ENCODE results near the gene ALDH1L1. TPM values are rescaled to one million over a fixed set of nuclear protein-coding genes. Genes with fewer than 3 reads are reported as not detected.
"Not testable (repeated sequence)": the region's sequence is repeated elsewhere in the genome, so short reads cannot be mapped to it uniquely, and the experiment has no call there.

The ALDH1L1 gene
- total RNA-seq, 2 donors from 2014 or later, result 5.6 to 12.4 TPM

GRCh38 chr3:126078866-126079265 is 101.5 kb downstream of the ALDH1L1 start:
- intact Hi-C loops (cut with DNase I), result no loop called here
- no peak for DNase-seq (ENCODE audit: low spot score)

- DNase-seq (ENCODE audit: low spot score), result no peak
- intact Hi-C loops (cut with DNase I), result loop anchor here in 1 of 2 donors (2.0 kb wide), 1 partner anchor 41 kb away; no protein-coding TSS in a partner anchor
Measured at GRCh38 chr3:126077754-126078153, 102.6 kb downstream of the ALDH1L1 start.

GRCh38 chr3:126076140-126076539 is 104.2 kb downstream of the ALDH1L1 start:
- intact Hi-C loops (cut with DNase I), result loop anchor here in 1 of 2 donors (2.0 kb wide), 1 partner anchor 39 kb away; no protein-coding TSS in a partner anchor
- DNase-seq (ENCODE audit: low spot score), result no peak

GRCh38 chr3:126070146-126070545 is 110.2 kb downstream of the ALDH1L1 start:
- DNase-seq (ENCODE audit: low spot score), result no peak
- intact Hi-C loops (cut with DNase I), result no loop called here

GRCh38 chr3:126067959-126068358 is 112.4 kb downstream of the ALDH1L1 start:
- intact Hi-C loops (cut with DNase I), result no loop called here
- DNase-seq (ENCODE audit: low spot score), result no peak

GRCh38 chr3:126066676-126067075 is 113.7 kb downstream of the ALDH1L1 start:
- intact Hi-C loops (cut with DNase I); DNase-seq (ENCODE audit: low spot score): not testable (repeated sequence)

GRCh38 chr3:126065876-126066275 is 114.5 kb downstream of the ALDH1L1 start:
- no peak for DNase-seq (ENCODE audit: low spot score)
- intact Hi-C loops (cut with DNase I), result no loop called here

- no peak for DNase-seq (ENCODE audit: low spot score)
- intact Hi-C loops (cut with DNase I), result no loop called here
Measured at GRCh38 chr3:126064627-126065258, 115.6 kb downstream of the ALDH1L1 start.

GRCh38 chr3:126063358-126063965 is 116.9 kb downstream of the ALDH1L1 start:
- DNase-seq (ENCODE audit: low spot score), result no peak
- intact Hi-C loops (cut with DNase I), result no loop called here

GRCh38 chr3:126061301-126062032 is 118.9 kb downstream of the ALDH1L1 start:
- intact Hi-C loops (cut with DNase I), result no loop called here
- DNase-seq (ENCODE audit: low spot score), result peak; percentile 51

GRCh38 chr3:126060613-126061145 is 119.7 kb downstream of the ALDH1L1 start:
- DNase-seq (ENCODE audit: low spot score), result peak; percentile 52
- intact Hi-C loops (cut with DNase I), result no loop called here

GRCh38 chr3:126058666-126059065 is 121.7 kb downstream of the ALDH1L1 start:
- intact Hi-C loops (cut with DNase I), result no loop called here
- DNase-seq (ENCODE audit: low spot score), result peak; percentile 31

- DNase-seq (ENCODE audit: low spot score), result peak; percentile 43
- intact Hi-C loops (cut with DNase I), result no loop called here
Measured at GRCh38 chr3:126057936-126058335, 122.5 kb downstream of the ALDH1L1 start.

GRCh38 chr3:126057501-126057819 is 122.9 kb downstream of the ALDH1L1 start:
- intact Hi-C loops (cut with DNase I), result no loop called here

GRCh38 chr3:126056681-126057500 is 123.5 kb downstream of the ALDH1L1 start:
- intact Hi-C loops (cut with DNase I), result no loop called here
- DNase-seq (ENCODE audit: low spot score), result peak; percentile 77

More at GRCh38 chr3:126057501-126057819, 122.9 kb downstream of the ALDH1L1 start:
- peak; percentile 63 for DNase-seq (ENCODE audit: low spot score)

- intact Hi-C loops (cut with DNase I), result no loop called here
- DNase-seq (ENCODE audit: low spot score), result peak; percentile 42
Measured at GRCh38 chr3:126056088-126056487, 124.3 kb downstream of the ALDH1L1 start.

GRCh38 chr3:126054870-126055269 is 125.5 kb downstream of the ALDH1L1 start:
- DNase-seq (ENCODE audit: low spot score), result no peak
- intact Hi-C loops (cut with DNase I), result no loop called here

GRCh38 chr3:126053949-126054569 is 126.3 kb downstream of the ALDH1L1 start:
- intact Hi-C loops (cut with DNase I), result no loop called here
- no peak for DNase-seq (ENCODE audit: low spot score)
